Measurements from ENCODE around the gene HINT2. TPM values are rescaled to one million over a fixed set of nuclear protein-coding genes. Genes with fewer than 3 reads are reported as not detected.
A peak's percentile ranks its signal among the peaks of the same experiment; 100 is the strongest.

The HINT2 gene
- total RNA-seq (2014; rRNA removed; shearing (Covaris generic)) = 53.5 and 92.9 TPM in 2 replicates

GRCh38 chr9:35814841-35815543 is at the start of gene HINT2:
TSS of gene HINT2 (minus strand) at chr9:35815042. CDS start at chr9:35814979, 63 bp downstream.
- DNase-seq (ENCODE audit: low read depth) = peak; percentile 100

- DNase-seq (ENCODE audit: low read depth) = no peak
Measured at GRCh38 chr9:35863583-35863982, 48.7 kb upstream of the HINT2 start.

- DNase-seq (ENCODE audit: low read depth) = no peak
Measured at GRCh38 chr9:35862328-35862727, 47.5 kb upstream of the HINT2 start.

GRCh38 chr9:35861161-35861897 is 46.5 kb upstream of the HINT2 start:
- DNase-seq (ENCODE audit: low read depth) = no peak

GRCh38 chr9:35859990-35860339 is 45.1 kb upstream of the HINT2 start:
- DNase-seq (ENCODE audit: low read depth) = no peak

GRCh38 chr9:35859310-35859989 is 44.6 kb upstream of the HINT2 start:
- DNase-seq (ENCODE audit: low read depth) = peak; percentile 59

- no peak for DNase-seq (ENCODE audit: low read depth)
Measured at GRCh38 chr9:35858458-35858857, 43.6 kb upstream of the HINT2 start.

GRCh38 chr9:35856882-35857281 is 42.0 kb upstream of the HINT2 start:
- no peak for DNase-seq (ENCODE audit: low read depth)

- DNase-seq (ENCODE audit: low read depth) = no peak
Measured at GRCh38 chr9:35856206-35856605, 41.4 kb upstream of the HINT2 start.

GRCh38 chr9:35854091-35854762 is 39.4 kb upstream of the HINT2 start:
- no peak for DNase-seq (ENCODE audit: low read depth)

GRCh38 chr9:35852876-35853865 is 38.3 kb upstream of the HINT2 start:
- no peak for DNase-seq (ENCODE audit: low read depth)

- DNase-seq (ENCODE audit: low read depth) = no peak
Measured at GRCh38 chr9:35852267-35852815, 37.5 kb upstream of the HINT2 start.

- peak; percentile 83 for DNase-seq (ENCODE audit: low read depth)
Measured at GRCh38 chr9:35847792-35848572, 33.1 kb upstream of the HINT2 start.

- DNase-seq (ENCODE audit: low read depth) = no peak
Measured at GRCh38 chr9:35845824-35846771, 31.3 kb upstream of the HINT2 start.

GRCh38 chr9:35844628-35845270 is 29.9 kb upstream of the HINT2 start:
- DNase-seq (ENCODE audit: low read depth) = peak; percentile 92

- no peak for DNase-seq (ENCODE audit: low read depth)
Measured at GRCh38 chr9:35842795-35843194, 28.0 kb upstream of the HINT2 start.

GRCh38 chr9:35842020-35842745 is 27.3 kb upstream of the HINT2 start:
- no peak for DNase-seq (ENCODE audit: low read depth)

- no peak for DNase-seq (ENCODE audit: low read depth)
Measured at GRCh38 chr9:35841645-35841900, 26.7 kb upstream of the HINT2 start.
